ENCODE data around the gene MYO1B.

MYO1B gene

DNA sequence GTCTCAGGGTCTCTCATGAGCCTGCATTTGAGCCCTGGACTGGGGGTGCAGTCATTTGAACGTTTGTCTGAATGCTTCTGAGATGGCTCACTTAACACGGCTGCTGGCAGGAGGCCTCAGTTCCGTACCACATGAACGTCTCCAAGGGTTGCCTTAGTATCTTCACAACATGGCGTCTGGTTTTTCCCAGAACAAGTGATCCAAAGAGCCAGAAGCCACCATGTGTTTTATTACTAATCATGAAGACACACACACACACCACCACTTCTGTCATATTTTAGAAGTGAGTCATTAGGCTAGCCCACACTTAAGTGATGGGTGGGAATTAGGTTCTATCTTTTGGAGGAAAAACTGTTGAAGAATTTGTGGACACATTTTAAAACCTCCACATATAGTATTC is 15.0 kb upstream of the MYO1B start:
- H3K36me3 ChIP-seq (ENCODE audit: insufficient read depth), result no peaks in the 10 kb centered on the region
- H3K4me1 ChIP-seq (ENCODE audit: low read depth, poor library complexity, severe bottlenecking), result no peaks in the 10 kb centered on the region
- no peak overlapping the region for H3K27ac ChIP-seq
- H2AFZ ChIP-seq (ENCODE audit: low read depth), result no peak overlapping the region
- no peak overlapping the region for H3K9ac ChIP-seq
- no peaks in the 10 kb centered on the region for H4K20me1 ChIP-seq (ENCODE audit: insufficient read depth)
- H3K4me3 ChIP-seq (IDR thresholded peaks at IDR 0.05; ENCODE audit: insufficient read depth, low read depth, low read length), result no peak overlapping the region
- TF ChIP-seq, protein P1, sequence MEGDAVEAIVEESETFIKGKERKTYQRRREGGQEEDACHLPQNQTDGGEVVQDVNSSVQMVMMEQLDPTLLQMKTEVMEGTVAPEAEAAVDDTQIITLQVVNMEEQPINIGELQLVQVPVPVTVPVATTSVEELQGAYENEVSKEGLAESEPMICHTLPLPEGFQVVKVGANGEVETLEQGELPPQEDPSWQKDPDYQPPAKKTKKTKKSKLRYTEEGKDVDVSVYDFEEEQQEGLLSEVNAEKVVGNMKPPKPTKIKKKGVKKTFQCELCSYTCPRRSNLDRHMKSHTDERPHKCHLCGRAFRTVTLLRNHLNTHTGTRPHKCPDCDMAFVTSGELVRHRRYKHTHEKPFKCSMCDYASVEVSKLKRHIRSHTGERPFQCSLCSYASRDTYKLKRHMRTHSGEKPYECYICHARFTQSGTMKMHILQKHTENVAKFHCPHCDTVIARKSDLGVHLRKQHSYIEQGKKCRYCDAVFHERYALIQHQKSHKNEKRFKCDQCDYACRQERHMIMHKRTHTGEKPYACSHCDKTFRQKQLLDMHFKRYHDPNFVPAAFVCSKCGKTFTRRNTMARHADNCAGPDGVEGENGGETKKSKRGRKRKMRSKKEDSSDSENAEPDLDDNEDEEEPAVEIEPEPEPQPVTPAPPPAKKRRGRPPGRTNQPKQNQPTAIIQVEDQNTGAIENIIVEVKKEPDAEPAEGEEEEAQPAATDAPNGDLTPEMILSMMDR (conservative IDR thresholded peaks at IDR 0.05; ENCODE audit: low read depth, low read length), result no peak
- H3K4me2 ChIP-seq, result no peak overlapping the region
- H3K79me2 ChIP-seq (ENCODE audit: insufficient read depth, low read depth), result no peaks in the 10 kb centered on the region
- H3K27me3 ChIP-seq (ENCODE audit: insufficient read depth, low read depth), result no peaks in the 10 kb centered on the region

DNA sequence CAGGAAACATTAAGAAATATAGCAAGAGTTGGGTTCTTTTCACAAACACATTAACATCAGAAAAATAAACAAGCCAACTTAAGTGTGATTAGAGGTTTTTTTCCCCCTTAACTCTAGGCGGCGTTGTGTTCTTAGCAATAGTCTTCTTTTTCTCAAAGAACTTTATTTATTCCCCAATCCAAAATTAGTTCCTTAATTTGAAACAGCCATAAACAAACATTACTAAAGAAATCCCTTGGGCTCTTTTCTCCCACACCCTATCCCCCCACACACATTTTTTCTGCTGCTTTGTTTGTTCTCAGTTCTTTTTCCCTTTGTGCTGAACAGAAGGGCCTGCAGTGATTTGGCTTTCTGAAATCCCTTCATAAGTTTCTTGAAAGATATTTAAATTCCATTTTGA is 13.2 kb upstream of the MYO1B start:
- no peaks in the 10 kb centered on the region for H3K4me1 ChIP-seq (ENCODE audit: low read depth, poor library complexity, severe bottlenecking)
- no peak overlapping the region for H3K4me2 ChIP-seq
- H4K20me1 ChIP-seq (ENCODE audit: insufficient read depth), result no peaks in the 10 kb centered on the region
- no peak overlapping the region for H3K27ac ChIP-seq
- no peak overlapping the region for H3K4me3 ChIP-seq (IDR thresholded peaks at IDR 0.05; ENCODE audit: insufficient read depth, low read depth, low read length)
- H3K36me3 ChIP-seq (ENCODE audit: insufficient read depth), result no peaks in the 10 kb centered on the region
- H2AFZ ChIP-seq (ENCODE audit: low read depth), result no peak overlapping the region
- no peaks in the 10 kb centered on the region for H3K79me2 ChIP-seq (ENCODE audit: insufficient read depth, low read depth)
- TF ChIP-seq, protein P1 (conservative IDR thresholded peaks at IDR 0.05; ENCODE audit: low read depth, low read length), result no peak
- H3K9ac ChIP-seq, result no peak overlapping the region
- no peaks in the 10 kb centered on the region for H3K27me3 ChIP-seq (ENCODE audit: insufficient read depth, low read depth)

DNA sequence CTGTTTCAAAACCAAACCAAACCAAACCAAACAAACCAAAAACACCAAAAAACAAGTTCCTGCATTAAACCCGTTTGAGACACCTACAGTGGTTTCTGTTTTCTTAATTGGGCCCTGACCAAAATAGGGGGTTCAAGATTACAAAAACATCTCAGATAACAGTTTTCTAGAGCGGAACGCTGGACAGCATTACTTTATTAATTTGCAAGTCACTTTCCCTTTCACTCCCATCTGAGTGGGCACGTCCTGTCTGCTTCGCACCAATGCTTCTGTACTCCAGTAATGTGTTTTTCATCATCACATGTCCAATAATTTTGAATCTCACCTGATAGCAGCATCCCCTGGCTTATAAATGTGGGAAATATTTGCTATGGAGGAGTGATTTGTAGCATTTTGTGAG is 11.7 kb upstream of the MYO1B start:
- TF ChIP-seq, protein P1 (conservative IDR thresholded peaks at IDR 0.05; ENCODE audit: low read depth, low read length), result no peak
- Histone ChIP-seq H3K79me2 (ENCODE audit: insufficient read depth, low read depth) (no peaks in the 10 kb centered on the region), H3K4me1 (ENCODE audit: low read depth, poor library complexity, severe bottlenecking) (no peaks in the 10 kb centered on the region), H3K4me3 (IDR thresholded peaks at IDR 0.05; ENCODE audit: insufficient read depth, low read depth, low read length) (no peak overlapping the region), H3K27me3 (ENCODE audit: insufficient read depth, low read depth) (no peaks in the 10 kb centered on the region), H3K9ac (no peak overlapping the region), H2AFZ (ENCODE audit: low read depth) (no peak overlapping the region), H3K4me2 (no peak overlapping the region), H3K27ac (no peak overlapping the region), H4K20me1 (ENCODE audit: insufficient read depth) (no peaks in the 10 kb centered on the region), H3K36me3 (ENCODE audit: insufficient read depth) (no peaks in the 10 kb centered on the region)

DNA sequence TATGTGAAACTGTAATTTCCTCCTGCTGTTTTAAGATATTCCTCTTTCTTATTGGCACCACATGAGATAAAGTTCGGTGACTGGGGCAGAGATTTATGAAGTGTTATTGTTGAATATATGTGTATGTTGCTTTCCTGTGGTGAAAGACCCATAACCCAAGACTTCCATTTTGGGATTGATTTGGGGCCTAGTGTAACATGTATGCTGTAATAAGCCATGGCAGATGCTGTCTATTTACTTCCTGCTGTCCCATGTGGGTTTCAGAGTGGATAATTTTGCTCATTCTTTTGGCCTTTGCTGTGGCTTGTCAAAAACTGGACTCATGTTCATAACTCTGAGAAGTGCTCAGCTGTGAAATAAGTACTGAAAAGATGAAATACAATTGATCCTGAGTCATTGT is 10.8 kb upstream of the MYO1B start:
- Histone ChIP-seq H3K4me2 (no peak overlapping the region), H4K20me1 (ENCODE audit: insufficient read depth) (no peaks in the 10 kb centered on the region), H3K36me3 (ENCODE audit: insufficient read depth) (no peaks in the 10 kb centered on the region), H3K4me3 (IDR thresholded peaks at IDR 0.05; ENCODE audit: insufficient read depth, low read depth, low read length) (no peak overlapping the region), H3K27ac (no peak overlapping the region), H3K9ac (no peak overlapping the region), H2AFZ (ENCODE audit: low read depth) (no peak overlapping the region), H3K27me3 (ENCODE audit: insufficient read depth, low read depth) (no peaks in the 10 kb centered on the region), H3K79me2 (ENCODE audit: insufficient read depth, low read depth) (no peaks in the 10 kb centered on the region), H3K4me1 (ENCODE audit: low read depth, poor library complexity, severe bottlenecking) (no peaks in the 10 kb centered on the region)
- TF ChIP-seq, protein P1 (conservative IDR thresholded peaks at IDR 0.05; ENCODE audit: low read depth, low read length), result no peak

DNA sequence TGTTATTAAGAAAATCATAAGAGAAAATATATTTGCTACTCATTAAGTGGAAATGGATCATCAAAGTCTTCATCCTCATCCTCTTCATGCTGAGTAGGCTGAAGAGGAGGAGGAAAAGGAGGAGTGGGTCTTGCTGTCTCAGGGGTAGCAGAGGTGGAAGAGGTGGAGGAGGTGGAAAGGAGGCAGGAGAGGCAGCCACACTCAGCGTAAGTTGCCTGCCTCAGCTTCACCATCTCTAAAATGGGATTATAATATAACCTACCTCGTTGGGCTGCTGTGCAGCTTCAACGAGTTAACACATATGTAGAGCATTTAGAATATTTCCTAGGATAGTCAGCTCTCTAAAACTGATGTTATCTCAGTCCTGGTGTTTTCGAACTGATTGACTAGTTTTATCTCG is 4.3 kb upstream of the MYO1B start:
- no peaks in the 10 kb centered on the region for H3K27me3 ChIP-seq (ENCODE audit: insufficient read depth, low read depth)
- H3K4me2 ChIP-seq, result no peak overlapping the region
- no peaks in the 10 kb centered on the region for H3K4me1 ChIP-seq (ENCODE audit: low read depth, poor library complexity, severe bottlenecking)
- H2AFZ ChIP-seq (ENCODE audit: low read depth), result no peak overlapping the region
- no peaks in the 10 kb centered on the region for H4K20me1 ChIP-seq (ENCODE audit: insufficient read depth)
- TF ChIP-seq, protein P1 (conservative IDR thresholded peaks at IDR 0.05; ENCODE audit: low read depth, low read length), result no peak
- H3K4me3 ChIP-seq (IDR thresholded peaks at IDR 0.05; ENCODE audit: insufficient read depth, low read depth, low read length), result no peak overlapping the region
- no peak overlapping the region for H3K27ac ChIP-seq
- H3K79me2 ChIP-seq (ENCODE audit: insufficient read depth, low read depth), result no peaks in the 10 kb centered on the region
- H3K9ac ChIP-seq, result no peak overlapping the region
- no peaks in the 10 kb centered on the region for H3K36me3 ChIP-seq (ENCODE audit: insufficient read depth)

Data from KMS-11 (cell line).